K562 treated with DMSO at 1 percent for 12 hours (cell line): ENCODE results near the gene UBXN4. TPM values are rescaled to one million over a fixed set of nuclear protein-coding genes. Genes with fewer than 3 reads are reported as not detected.

Experiments
- total RNA-seq: library from RNA; unstranded; fragments of 300-600 nt; gene quantifications from 2 replicates; pipeline ENCODE4 v1.2.3, GENCODE V29; 2022; ENCODE audit not compliant: insufficient read depth

The UBXN4 gene, protein sequence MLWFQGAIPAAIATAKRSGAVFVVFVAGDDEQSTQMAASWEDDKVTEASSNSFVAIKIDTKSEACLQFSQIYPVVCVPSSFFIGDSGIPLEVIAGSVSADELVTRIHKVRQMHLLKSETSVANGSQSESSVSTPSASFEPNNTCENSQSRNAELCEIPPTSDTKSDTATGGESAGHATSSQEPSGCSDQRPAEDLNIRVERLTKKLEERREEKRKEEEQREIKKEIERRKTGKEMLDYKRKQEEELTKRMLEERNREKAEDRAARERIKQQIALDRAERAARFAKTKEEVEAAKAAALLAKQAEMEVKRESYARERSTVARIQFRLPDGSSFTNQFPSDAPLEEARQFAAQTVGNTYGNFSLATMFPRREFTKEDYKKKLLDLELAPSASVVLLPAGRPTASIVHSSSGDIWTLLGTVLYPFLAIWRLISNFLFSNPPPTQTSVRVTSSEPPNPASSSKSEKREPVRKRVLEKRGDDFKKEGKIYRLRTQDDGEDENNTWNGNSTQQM
- total RNA-seq, result 17.3 and 55.5 TPM in 2 replicates

GRCh38 chr2:135741395-135742324 is at the start of gene UBXN4:
UBXN4 (plus strand) TSS chr2:135741855; CDS start chr2:135741930, 75 bp downstream.

Other genes with a start within 250 kb of the UBXN4 start
- 1.5 and 3.6 TPM in 2 replicates for gene ZRANB3, start 210.6 kb upstream of the UBXN4 start, total RNA-seq
- 7.5 and 36.7 TPM in 2 replicates for gene R3HDM1, start 210.4 kb upstream of the UBXN4 start, total RNA-seq
- not detected in 2 replicates for gene LCT, start 95.3 kb downstream of the UBXN4 start, total RNA-seq
- gene MCM6, start 134.6 kb downstream of the UBXN4 start, total RNA-seq, result 43.9 and 84.1 TPM in 2 replicates
- gene DARS1, start 243.8 kb downstream of the UBXN4 start, total RNA-seq, result 29.7 and 69.3 TPM in 2 replicates